OCI-LY7 (cell line): ENCODE results near the gene NCKAP5.

Experiments used
- EZH2phosphoT487 ChIP-seq: fragments of 200-600 bp; sonication (generic); IDR thresholded peaks from 2 replicates; pipeline ENCODE4 v1.6.1; 2018; ENCODE audit warnings: low read depth, borderline replicate concordance, mild to moderate bottlenecking, mixed run types, antibody characterized with exemption, low read length, moderate library complexity, mixed read lengths
- TF ChIP-seq, protein P1 (sequence below): fragments of 200-600 bp; sonication (generic); conservative IDR thresholded peaks from 2 replicates; pipeline ENCODE4 v1.5.1; 2014; ENCODE audit warnings: mild to moderate bottlenecking, antibody characterized with exemption, low read length, moderate library complexity, mixed read lengths

DNA sequence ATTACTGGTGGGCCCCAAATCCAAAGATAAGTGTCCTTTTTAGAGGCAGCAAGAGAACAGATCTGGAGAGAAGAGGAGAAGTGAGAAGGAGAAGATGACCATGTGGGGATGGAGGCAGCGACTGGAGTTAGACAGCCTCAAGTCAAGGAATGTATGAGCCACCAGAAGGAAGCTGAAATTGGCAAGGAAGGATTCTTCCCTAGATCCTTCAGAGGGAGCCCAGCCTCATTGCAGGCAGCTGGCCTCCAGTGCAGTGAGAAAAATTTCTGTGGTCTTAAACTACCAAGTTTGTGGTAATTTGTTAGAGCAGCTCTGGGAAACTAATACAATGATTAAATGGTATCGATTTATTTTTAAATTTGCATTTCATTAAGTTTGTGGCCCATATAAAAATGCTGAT is 167.9 kb downstream of the NCKAP5 start:
- TF ChIP-seq, protein P1, sequence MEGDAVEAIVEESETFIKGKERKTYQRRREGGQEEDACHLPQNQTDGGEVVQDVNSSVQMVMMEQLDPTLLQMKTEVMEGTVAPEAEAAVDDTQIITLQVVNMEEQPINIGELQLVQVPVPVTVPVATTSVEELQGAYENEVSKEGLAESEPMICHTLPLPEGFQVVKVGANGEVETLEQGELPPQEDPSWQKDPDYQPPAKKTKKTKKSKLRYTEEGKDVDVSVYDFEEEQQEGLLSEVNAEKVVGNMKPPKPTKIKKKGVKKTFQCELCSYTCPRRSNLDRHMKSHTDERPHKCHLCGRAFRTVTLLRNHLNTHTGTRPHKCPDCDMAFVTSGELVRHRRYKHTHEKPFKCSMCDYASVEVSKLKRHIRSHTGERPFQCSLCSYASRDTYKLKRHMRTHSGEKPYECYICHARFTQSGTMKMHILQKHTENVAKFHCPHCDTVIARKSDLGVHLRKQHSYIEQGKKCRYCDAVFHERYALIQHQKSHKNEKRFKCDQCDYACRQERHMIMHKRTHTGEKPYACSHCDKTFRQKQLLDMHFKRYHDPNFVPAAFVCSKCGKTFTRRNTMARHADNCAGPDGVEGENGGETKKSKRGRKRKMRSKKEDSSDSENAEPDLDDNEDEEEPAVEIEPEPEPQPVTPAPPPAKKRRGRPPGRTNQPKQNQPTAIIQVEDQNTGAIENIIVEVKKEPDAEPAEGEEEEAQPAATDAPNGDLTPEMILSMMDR = no peak
- no peak for TF ChIP-seq EZH2phosphoT487
